Measurements from ENCODE around the gene ICAM3. TPM values are rescaled to one million over a fixed set of nuclear protein-coding genes. Genes with fewer than 3 reads are reported as not detected.
"Not testable (repeated sequence)": the region's sequence is repeated elsewhere in the genome, so short reads cannot be mapped to it uniquely, and the experiment has no call there.

The ICAM3 gene
- 10 to 100 TPM; 76.3 to 79.6 TPM for total RNA-seq

GRCh38 chr19:10339380-10339960 lies at the start of gene ICAM3:
ICAM3 (minus strand) TSS chr19:10339624; CDS start chr19:10339614, 10 bp downstream.
- peak; percentile 73 for DNase-seq
- peaks cover 15% of the 10 kb centered on the region for H3K4me1 Mint-ChIP-seq
- peaks cover 9% of the 10 kb centered on the region for H3K36me3 Mint-ChIP-seq
- peak within 1 kb of the TSS; percentile 95 for H3K27ac Mint-ChIP-seq
- H3K27me3 Mint-ChIP-seq: no peaks in the 10 kb centered on the region
- peak within 1 kb of the TSS; percentile 89 for H3K4me3 Mint-ChIP-seq
- no peaks in the 10 kb centered on the region for H3K9me3 Mint-ChIP-seq

DNA sequence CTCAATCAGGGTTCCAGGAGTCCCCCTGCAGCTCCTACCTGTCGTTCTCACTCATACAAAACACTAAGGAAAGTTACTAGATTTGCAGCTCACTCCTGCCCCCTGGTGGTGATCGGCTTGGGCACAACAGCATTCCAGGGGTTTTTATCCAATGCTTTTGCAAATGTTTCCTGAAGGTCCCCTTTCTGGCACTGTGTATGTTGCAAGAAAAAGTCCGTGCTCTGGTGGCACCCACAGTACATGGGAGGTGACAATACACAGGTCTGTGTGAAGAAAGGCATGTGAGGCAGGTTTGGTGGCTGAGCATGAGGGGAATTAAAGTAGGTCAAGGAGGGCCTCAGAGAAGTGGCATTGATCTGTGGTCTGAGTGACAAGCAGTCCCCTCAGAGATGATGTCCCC lies 49.5 kb upstream of the ICAM3 start:
- Mint-ChIP-seq H3K27me3 (no peaks in the 10 kb centered on the region), H3K36me3 (peaks cover 18% of the 10 kb centered on the region), H3K4me1 (peaks cover 9% of the 10 kb centered on the region), H3K4me3 (no peak overlapping the region), H3K9me3 (no peaks in the 10 kb centered on the region), H3K27ac (peak overlapping the region; percentile 52)
- peak; percentile 60 for DNase-seq

GRCh38 chr19:10384580-10384979 lies 45.2 kb upstream of the ICAM3 start:
- Mint-ChIP-seq H3K9me3 (no peaks in the 10 kb centered on the region), H3K27ac (no peak overlapping the region), H3K4me1 (peaks cover 17% of the 10 kb centered on the region), H3K27me3 (no peaks in the 10 kb centered on the region), H3K4me3 (no peak overlapping the region), H3K36me3 (peaks cover 5% of the 10 kb centered on the region)
- DNase-seq: no peak

- Mint-ChIP-seq H3K36me3 (peaks cover 13% of the 10 kb centered on the region), H3K4me1 (peaks cover 17% of the 10 kb centered on the region)
- not testable (repeated sequence) for H3K27ac Mint-ChIP-seq, H3K4me3 Mint-ChIP-seq, H3K27me3 Mint-ChIP-seq, H3K9me3 Mint-ChIP-seq, DNase-seq
Measured at GRCh38 chr19:10383223-10383499, 43.7 kb upstream of the ICAM3 start.

GRCh38 chr19:10380313-10381102 lies 41.1 kb upstream of the ICAM3 start, which contains the start of gene TYK2:
TYK2 (minus strand) TSS chr19:10380572; CDS start chr19:10378406, 2,166 bp downstream.
- peak within 1 kb of the TSS; percentile 88 for H3K4me3 Mint-ChIP-seq
- peak within 1 kb of the TSS; percentile 93 for H3K27ac Mint-ChIP-seq
- peaks cover 14% of the 10 kb centered on the region for H3K4me1 Mint-ChIP-seq
- peaks cover 22% of the 10 kb centered on the region for H3K36me3 Mint-ChIP-seq
- H3K9me3 Mint-ChIP-seq: no peaks in the 10 kb centered on the region
- H3K27me3 Mint-ChIP-seq: no peaks in the 10 kb centered on the region
- DNase-seq: peak; percentile 97

DNA sequence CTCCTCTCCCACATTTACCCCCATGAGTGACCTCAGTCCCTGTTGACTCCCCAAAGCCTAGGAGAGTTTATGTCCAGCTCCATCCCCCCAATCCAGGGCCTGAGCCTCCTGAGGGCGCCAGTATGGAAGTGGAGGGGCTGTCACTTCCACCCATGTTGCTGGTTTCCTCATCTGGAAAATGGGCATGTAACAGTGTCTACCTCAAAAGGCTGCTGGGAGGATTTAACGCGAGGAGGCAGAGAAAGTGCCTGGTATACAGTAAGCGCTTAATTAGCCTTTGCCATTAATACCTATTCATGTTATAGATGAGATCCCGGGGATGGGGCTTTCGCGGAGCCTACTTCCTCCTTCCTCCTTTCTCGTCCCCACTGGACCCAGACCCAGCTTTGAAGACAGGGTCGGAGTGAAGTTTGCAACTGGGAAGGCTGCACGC lies 40.5 kb upstream of the ICAM3 start:
- no peaks in the 10 kb centered on the region for H3K27me3 Mint-ChIP-seq
- peaks cover 14% of the 10 kb centered on the region for H3K4me1 Mint-ChIP-seq
- peaks cover 24% of the 10 kb centered on the region for H3K36me3 Mint-ChIP-seq
- peak overlapping the region; percentile 93 for H3K27ac Mint-ChIP-seq
- H3K4me3 Mint-ChIP-seq: peak overlapping the region; percentile 88
- H3K9me3 Mint-ChIP-seq: no peaks in the 10 kb centered on the region
- no peak for DNase-seq

DNA sequence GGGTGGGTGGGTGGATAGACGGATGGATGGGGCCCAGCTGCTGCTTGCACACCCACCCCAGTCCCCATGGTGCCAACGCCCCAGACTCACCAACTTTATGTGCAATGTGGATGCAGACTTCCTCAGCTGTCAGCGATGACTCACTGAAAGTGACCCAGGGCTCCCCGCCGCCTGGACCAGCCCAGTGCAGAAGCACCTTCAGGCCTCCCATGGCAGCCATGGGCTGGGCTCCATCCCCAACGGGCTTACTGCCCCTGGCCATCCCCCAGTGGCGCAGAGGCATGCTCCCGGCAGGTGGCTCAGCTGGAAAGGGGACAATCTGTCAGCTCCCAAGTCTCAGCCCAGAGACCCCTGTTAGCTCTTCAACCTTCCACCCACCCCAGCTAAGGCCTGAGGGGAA lies 38.7 kb upstream of the ICAM3 start:
- Mint-ChIP-seq H3K27me3 (no peaks in the 10 kb centered on the region), H3K9me3 (no peaks in the 10 kb centered on the region), H3K27ac (no peak overlapping the region), H3K4me1 (peaks cover 14% of the 10 kb centered on the region), H3K36me3 (peaks cover 29% of the 10 kb centered on the region), H3K4me3 (no peak overlapping the region)
- no peak for DNase-seq

GRCh38 chr19:10377140-10377640 lies 37.8 kb upstream of the ICAM3 start:
- not testable (repeated sequence) for DNase-seq, H3K9me3 Mint-ChIP-seq, H3K4me3 Mint-ChIP-seq, H3K27ac Mint-ChIP-seq, H3K27me3 Mint-ChIP-seq
- Mint-ChIP-seq H3K36me3 (peaks cover 29% of the 10 kb centered on the region), H3K4me1 (peaks cover 14% of the 10 kb centered on the region)

DNA sequence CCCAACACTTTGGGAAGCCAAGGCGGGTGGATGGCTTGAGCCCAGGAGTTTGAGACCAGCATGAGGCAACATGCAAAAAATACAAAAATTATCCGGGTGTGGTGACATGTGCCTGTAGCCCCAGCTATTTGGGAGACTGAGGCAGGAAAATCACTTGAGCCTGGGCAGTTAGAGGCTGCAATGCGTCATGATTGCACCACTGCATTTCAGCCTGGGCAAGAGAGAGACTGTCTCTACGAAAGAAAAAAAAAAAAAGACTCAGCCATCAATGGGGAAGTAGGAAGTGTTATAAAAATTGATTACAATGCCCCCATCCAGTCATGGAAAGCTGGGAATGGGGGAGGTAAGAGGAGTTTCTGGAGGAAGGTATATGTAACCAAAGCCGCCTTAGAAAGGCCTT lies 35.5 kb upstream of the ICAM3 start:
- Mint-ChIP-seq H3K9me3 (no peaks in the 10 kb centered on the region), H3K4me1 (peaks cover 8% of the 10 kb centered on the region), H3K4me3 (no peak overlapping the region), H3K27me3 (no peaks in the 10 kb centered on the region), H3K36me3 (peaks cover 27% of the 10 kb centered on the region), H3K27ac (no peak overlapping the region)
- no peak for DNase-seq

DNA sequence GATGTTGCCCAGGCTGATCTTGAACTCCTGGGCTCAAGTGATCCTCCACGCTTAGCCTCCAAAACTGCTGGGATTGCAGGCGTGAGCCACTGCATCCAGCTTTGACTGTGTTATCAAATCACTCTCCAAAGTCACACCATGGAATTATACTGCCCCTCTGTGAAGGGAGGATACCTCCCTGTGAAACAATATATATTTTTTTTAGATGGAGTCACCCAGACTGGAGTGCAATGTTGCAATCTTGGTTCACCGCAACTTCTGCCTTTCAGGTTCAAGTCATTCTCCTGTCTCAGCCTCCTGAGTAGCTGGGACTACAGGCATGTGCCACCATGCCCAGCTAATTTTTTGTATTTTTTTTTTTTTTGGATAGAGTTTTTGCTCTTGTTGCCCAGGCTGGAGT lies 33.3 kb upstream of the ICAM3 start:
- H3K36me3 Mint-ChIP-seq: peaks cover 26% of the 10 kb centered on the region
- no peak for DNase-seq

GRCh38 chr19:10368101-10368803 lies 28.8 kb upstream of the ICAM3 start:
- DNase-seq: no peak
- Mint-ChIP-seq H3K4me1 (peaks cover 4% of the 10 kb centered on the region), H3K36me3 (peaks cover 19% of the 10 kb centered on the region), H3K27ac (no peak overlapping the region), H3K27me3 (no peaks in the 10 kb centered on the region), H3K4me3 (no peak overlapping the region), H3K9me3 (no peaks in the 10 kb centered on the region)

More for the DNA sequence above, 33.3 kb upstream of the ICAM3 start:
- H3K9me3 Mint-ChIP-seq: no peaks in the 10 kb centered on the region
- H3K4me3 Mint-ChIP-seq: no peak overlapping the region
- H3K27ac Mint-ChIP-seq: no peak overlapping the region
- H3K27me3 Mint-ChIP-seq: no peaks in the 10 kb centered on the region
- peaks cover 4% of the 10 kb centered on the region for H3K4me1 Mint-ChIP-seq

- H3K9me3 Mint-ChIP-seq, H3K4me3 Mint-ChIP-seq, H3K4me1 Mint-ChIP-seq, H3K27me3 Mint-ChIP-seq, H3K27ac Mint-ChIP-seq, DNase-seq: not testable (repeated sequence)
- peaks cover 20% of the 10 kb centered on the region for H3K36me3 Mint-ChIP-seq
Measured at GRCh38 chr19:10366950-10367512, 27.6 kb upstream of the ICAM3 start.

DNA sequence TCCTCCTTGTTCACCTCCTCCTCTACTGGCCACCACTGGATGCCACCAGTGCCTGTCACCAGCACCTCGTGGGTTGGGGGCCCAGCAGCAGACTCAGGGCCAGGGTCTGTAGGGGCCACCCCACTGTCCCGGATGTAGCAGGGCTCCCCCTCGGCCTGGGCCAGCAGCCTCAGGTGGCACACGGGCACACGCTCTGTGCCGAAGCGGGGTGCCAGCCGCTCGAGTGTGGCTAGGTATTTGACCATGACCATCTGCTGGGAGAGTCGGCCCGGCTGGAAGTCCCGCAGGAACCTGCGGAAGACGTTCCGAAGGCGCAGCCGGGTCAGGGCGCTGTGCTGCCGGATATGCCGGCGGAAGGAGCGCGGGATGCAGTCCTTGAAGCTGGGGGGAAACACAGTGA lies 26.1 kb upstream of the ICAM3 start:
- H3K27ac Mint-ChIP-seq: no peak overlapping the region
- peaks cover 4% of the 10 kb centered on the region for H3K4me1 Mint-ChIP-seq
- no peaks in the 10 kb centered on the region for H3K9me3 Mint-ChIP-seq
- no peak for DNase-seq
- H3K36me3 Mint-ChIP-seq: peaks cover 23% of the 10 kb centered on the region
- H3K27me3 Mint-ChIP-seq: no peaks in the 10 kb centered on the region
- no peak overlapping the region for H3K4me3 Mint-ChIP-seq

DNA sequence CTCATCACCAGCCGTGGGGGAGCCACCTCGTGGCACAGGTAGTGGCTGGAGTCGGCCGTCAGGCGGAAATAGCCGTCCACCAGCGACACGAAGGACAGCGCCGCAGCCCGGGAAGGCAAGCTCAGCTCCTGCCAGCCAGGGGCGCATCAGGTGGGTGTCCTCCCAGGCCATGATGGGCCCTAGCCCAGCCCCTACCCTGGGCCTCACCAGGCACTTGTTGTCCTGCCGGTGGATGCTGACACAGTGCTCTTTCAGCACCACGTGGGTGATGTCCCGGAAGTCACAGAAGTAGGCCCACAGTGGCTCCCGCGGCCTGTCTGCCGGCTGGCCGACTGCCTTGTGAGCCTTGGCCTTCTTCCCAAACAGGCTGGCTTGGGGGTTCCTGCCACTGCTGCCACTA lies 25.2 kb upstream of the ICAM3 start:
- Mint-ChIP-seq H3K4me1 (peaks cover 4% of the 10 kb centered on the region), H3K36me3 (peaks cover 23% of the 10 kb centered on the region), H3K27me3 (no peaks in the 10 kb centered on the region), H3K27ac (no peak overlapping the region), H3K9me3 (no peaks in the 10 kb centered on the region), H3K4me3 (no peak overlapping the region)
- DNase-seq: no peak

GRCh38 chr19:10363789-10364281 lies 24.4 kb upstream of the ICAM3 start:
- Mint-ChIP-seq H3K9me3 (no peaks in the 10 kb centered on the region), H3K27me3 (no peaks in the 10 kb centered on the region), H3K4me1 (peaks cover 4% of the 10 kb centered on the region), H3K36me3 (peaks cover 20% of the 10 kb centered on the region), H3K4me3 (no peak overlapping the region), H3K27ac (no peak overlapping the region)
- no peak for DNase-seq
